Measurements from ENCODE around the gene NFKBIL1.
"Not testable (repeated sequence)": the region's sequence is repeated elsewhere in the genome, so short reads cannot be mapped to it uniquely, and the experiment has no call there.

NFKBIL1 gene

DNA sequence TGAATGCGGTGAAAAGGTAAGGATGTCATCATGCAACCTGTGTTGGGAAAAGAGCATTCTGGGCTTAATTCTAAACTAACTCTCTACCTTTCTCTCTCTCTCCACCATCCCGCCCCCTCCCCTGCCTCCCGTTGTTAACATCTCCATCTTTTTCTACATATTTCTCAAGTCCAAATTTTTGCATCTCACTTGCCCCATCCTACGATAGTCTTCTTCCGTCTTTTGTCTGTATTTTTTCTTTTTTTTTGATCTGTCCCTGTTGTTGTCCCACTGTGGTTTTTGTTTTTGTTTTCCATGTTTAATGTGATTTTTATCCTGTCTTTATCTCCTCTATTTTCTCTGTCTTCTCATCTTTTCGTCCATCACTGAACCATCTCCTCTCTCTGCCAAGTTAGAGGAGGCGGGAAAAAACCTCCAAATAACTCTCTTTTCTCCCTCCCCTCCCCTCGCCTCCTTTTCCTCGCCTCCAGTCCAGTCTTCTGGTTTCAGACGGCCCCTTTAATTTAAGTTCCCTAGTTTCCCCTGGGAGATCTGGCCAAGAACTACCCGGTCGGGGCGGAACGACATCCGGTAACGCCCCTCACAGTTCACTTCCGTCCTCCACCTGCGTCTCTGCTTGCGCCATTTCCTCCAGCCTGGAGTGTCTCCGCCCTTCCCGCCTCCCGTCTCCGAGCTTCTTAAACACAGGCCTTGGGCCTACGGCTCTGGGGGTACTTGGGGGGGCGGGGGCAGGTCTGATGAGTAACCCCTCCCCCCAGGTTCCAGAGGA lies at the start of gene NFKBIL1:
TSS of gene NFKBIL1 (plus strand) at position 651 of the 769 bp plus-strand sequence. CDS start at position 738, 87 bp downstream.
- H3K36me3 ChIP-seq (ENCODE audit: control insufficient read depth, insufficient read depth, low read length), result peaks cover 7% of the 10 kb centered on the region
- no peaks in the 10 kb centered on the region for H3K9me3 ChIP-seq (ENCODE audit: control insufficient read depth, insufficient read depth, low read length)
- peak within 1 kb of the TSS; percentile 12 for H3K9ac ChIP-seq (ENCODE audit: low read depth, low read length)
- H3K4me1 ChIP-seq (ENCODE audit: control insufficient read depth, insufficient read depth, low read length), result no peaks in the 10 kb centered on the region
- H3K4me3 ChIP-seq (ENCODE audit: low read depth, low read length), result peak within 1 kb of the TSS; percentile 76
- no peaks in the 10 kb centered on the region for H3K27me3 ChIP-seq (ENCODE audit: control insufficient read depth, insufficient read depth, low read length)

GRCh38 chr6:31498748-31499147 lies 48.7 kb upstream of the NFKBIL1 start:
- no peaks in the 10 kb centered on the region for H3K36me3 ChIP-seq (ENCODE audit: control insufficient read depth, insufficient read depth, low read length)
- no peaks in the 10 kb centered on the region for H3K9me3 ChIP-seq (ENCODE audit: control insufficient read depth, insufficient read depth, low read length)
- H3K4me1 ChIP-seq (ENCODE audit: control insufficient read depth, insufficient read depth, low read length), result no peaks in the 10 kb centered on the region
- H3K4me3 ChIP-seq (ENCODE audit: low read depth, low read length), result peak overlapping the region; percentile 72
- H3K27me3 ChIP-seq (ENCODE audit: control insufficient read depth, insufficient read depth, low read length), result peaks cover 37% of the 10 kb centered on the region
- H3K9ac ChIP-seq (ENCODE audit: low read depth, low read length), result peak overlapping the region; percentile 54

GRCh38 chr6:31499648-31500047 lies 47.8 kb upstream of the NFKBIL1 start:
- not testable (repeated sequence) for H3K4me3 ChIP-seq (ENCODE audit: low read depth, low read length); H3K36me3 ChIP-seq (ENCODE audit: control insufficient read depth, insufficient read depth, low read length); H3K9me3 ChIP-seq (ENCODE audit: control insufficient read depth, insufficient read depth, low read length); H3K9ac ChIP-seq (ENCODE audit: low read depth, low read length); H3K4me1 ChIP-seq (ENCODE audit: control insufficient read depth, insufficient read depth, low read length)
- peaks cover 37% of the 10 kb centered on the region for H3K27me3 ChIP-seq (ENCODE audit: control insufficient read depth, insufficient read depth, low read length)

DNA sequence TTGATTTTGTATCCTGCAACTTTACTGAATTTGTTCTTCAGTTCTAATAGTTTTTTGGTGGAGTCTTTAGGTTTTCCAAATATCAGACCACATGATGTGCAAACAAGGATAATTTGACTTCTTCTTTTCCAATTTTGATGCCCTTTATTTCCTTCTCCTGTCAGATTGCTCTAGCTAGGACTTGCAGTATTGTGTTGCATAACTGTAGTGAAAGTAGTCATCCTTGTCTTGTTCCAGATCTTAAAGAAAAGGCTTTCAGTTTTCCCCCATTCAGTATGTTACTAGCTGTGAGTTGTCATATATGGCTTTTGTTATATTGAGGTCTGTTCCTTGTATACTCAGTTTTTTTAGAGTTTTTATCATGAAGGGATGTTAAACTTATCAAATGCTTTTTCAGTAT lies 44.8 kb upstream of the NFKBIL1 start:
- H3K9ac ChIP-seq (ENCODE audit: low read depth, low read length), result no peak overlapping the region
- H3K36me3 ChIP-seq (ENCODE audit: control insufficient read depth, insufficient read depth, low read length), result peaks cover 12% of the 10 kb centered on the region
- H3K4me1 ChIP-seq (ENCODE audit: control insufficient read depth, insufficient read depth, low read length), result peaks cover 3% of the 10 kb centered on the region
- H3K4me3 ChIP-seq (ENCODE audit: low read depth, low read length), result no peak overlapping the region
- no peaks in the 10 kb centered on the region for H3K9me3 ChIP-seq (ENCODE audit: control insufficient read depth, insufficient read depth, low read length)
- peaks cover 12% of the 10 kb centered on the region for H3K27me3 ChIP-seq (ENCODE audit: control insufficient read depth, insufficient read depth, low read length)

GRCh38 chr6:31509036-31509435 lies 38.4 kb upstream of the NFKBIL1 start:
- not testable (repeated sequence) for H3K9ac ChIP-seq (ENCODE audit: low read depth, low read length); H3K9me3 ChIP-seq (ENCODE audit: control insufficient read depth, insufficient read depth, low read length); H3K4me3 ChIP-seq (ENCODE audit: low read depth, low read length); H3K4me1 ChIP-seq (ENCODE audit: control insufficient read depth, insufficient read depth, low read length); H3K27me3 ChIP-seq (ENCODE audit: control insufficient read depth, insufficient read depth, low read length)
- peaks cover 17% of the 10 kb centered on the region for H3K36me3 ChIP-seq (ENCODE audit: control insufficient read depth, insufficient read depth, low read length)

GRCh38 chr6:31510007-31510406 lies 37.4 kb upstream of the NFKBIL1 start:
- no peaks in the 10 kb centered on the region for H3K27me3 ChIP-seq (ENCODE audit: control insufficient read depth, insufficient read depth, low read length)
- no peaks in the 10 kb centered on the region for H3K9me3 ChIP-seq (ENCODE audit: control insufficient read depth, insufficient read depth, low read length)
- H3K4me3 ChIP-seq (ENCODE audit: low read depth, low read length), result no peak overlapping the region
- H3K36me3 ChIP-seq (ENCODE audit: control insufficient read depth, insufficient read depth, low read length), result peaks cover 17% of the 10 kb centered on the region
- H3K9ac ChIP-seq (ENCODE audit: low read depth, low read length), result no peak overlapping the region
- H3K4me1 ChIP-seq (ENCODE audit: control insufficient read depth, insufficient read depth, low read length), result peaks cover 2% of the 10 kb centered on the region

DNA sequence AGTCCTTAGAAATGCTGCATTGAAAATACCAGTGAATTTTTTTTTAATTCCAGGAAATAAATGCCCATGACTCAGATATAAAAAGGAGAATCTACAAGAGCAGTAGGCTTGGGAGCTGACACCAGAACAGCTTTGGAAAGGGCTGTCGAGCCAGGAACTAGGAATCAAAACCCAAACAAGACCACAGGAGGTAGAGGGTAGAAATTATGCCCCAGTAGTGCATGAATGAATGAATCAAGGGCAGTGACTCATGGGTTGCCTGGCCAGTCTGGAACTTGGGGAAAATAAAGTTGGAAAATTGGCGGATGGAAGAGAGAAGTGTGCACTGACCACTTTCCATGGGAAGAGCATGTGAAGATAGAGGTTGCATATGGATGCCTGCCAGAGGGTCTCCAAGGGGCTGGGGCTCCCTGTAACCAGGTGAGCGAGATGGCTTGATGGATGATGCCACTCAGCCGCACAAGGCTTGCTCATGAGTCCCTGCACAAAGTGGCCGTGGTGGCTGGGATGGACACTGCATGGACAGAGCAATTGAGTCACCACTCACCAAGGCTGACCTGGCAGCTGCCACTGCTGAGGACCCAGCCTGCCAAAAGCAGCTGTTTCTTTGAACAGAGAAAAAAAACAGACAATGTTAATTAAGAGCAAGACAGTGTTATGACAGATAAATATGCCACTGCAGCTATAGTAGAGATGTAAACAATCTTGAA lies 33.8 kb upstream of the NFKBIL1 start:
- Histone ChIP-seq H3K4me3 (ENCODE audit: low read depth, low read length) (no peak overlapping the region), H3K4me1 (ENCODE audit: control insufficient read depth, insufficient read depth, low read length) (no peaks in the 10 kb centered on the region), H3K27me3 (ENCODE audit: control insufficient read depth, insufficient read depth, low read length) (peaks cover 3% of the 10 kb centered on the region), H3K9me3 (ENCODE audit: control insufficient read depth, insufficient read depth, low read length) (no peaks in the 10 kb centered on the region), H3K9ac (ENCODE audit: low read depth, low read length) (no peak overlapping the region), H3K36me3 (ENCODE audit: control insufficient read depth, insufficient read depth, low read length) (peaks cover 5% of the 10 kb centered on the region)

- H3K9me3 ChIP-seq (ENCODE audit: control insufficient read depth, insufficient read depth, low read length), result no peaks in the 10 kb centered on the region
- no peaks in the 10 kb centered on the region for H3K36me3 ChIP-seq (ENCODE audit: control insufficient read depth, insufficient read depth, low read length)
- no peak overlapping the region for H3K9ac ChIP-seq (ENCODE audit: low read depth, low read length)
- no peaks in the 10 kb centered on the region for H3K27me3 ChIP-seq (ENCODE audit: control insufficient read depth, insufficient read depth, low read length)
- no peak overlapping the region for H3K4me3 ChIP-seq (ENCODE audit: low read depth, low read length)
- no peaks in the 10 kb centered on the region for H3K4me1 ChIP-seq (ENCODE audit: control insufficient read depth, insufficient read depth, low read length)
Observed at GRCh38 chr6:31521835-31522234, 25.6 kb upstream of the NFKBIL1 start.

GRCh38 chr6:31525553-31525931 lies 21.9 kb upstream of the NFKBIL1 start:
- Histone ChIP-seq H3K9me3 (ENCODE audit: control insufficient read depth, insufficient read depth, low read length) (no peaks in the 10 kb centered on the region), H3K4me1 (ENCODE audit: control insufficient read depth, insufficient read depth, low read length) (peaks cover 3% of the 10 kb centered on the region), H3K9ac (ENCODE audit: low read depth, low read length) (no peak overlapping the region), H3K27me3 (ENCODE audit: control insufficient read depth, insufficient read depth, low read length) (no peaks in the 10 kb centered on the region), H3K4me3 (ENCODE audit: low read depth, low read length) (no peak overlapping the region), H3K36me3 (ENCODE audit: control insufficient read depth, insufficient read depth, low read length) (peaks cover 7% of the 10 kb centered on the region)

GRCh38 chr6:31525932-31526591 lies 21.3 kb upstream of the NFKBIL1 start:
- no peak overlapping the region for H3K9ac ChIP-seq (ENCODE audit: low read depth, low read length)
- H3K4me1 ChIP-seq (ENCODE audit: control insufficient read depth, insufficient read depth, low read length), result peaks cover 3% of the 10 kb centered on the region
- peaks cover 12% of the 10 kb centered on the region for H3K36me3 ChIP-seq (ENCODE audit: control insufficient read depth, insufficient read depth, low read length)
- H3K9me3 ChIP-seq (ENCODE audit: control insufficient read depth, insufficient read depth, low read length), result no peaks in the 10 kb centered on the region
- H3K27me3 ChIP-seq (ENCODE audit: control insufficient read depth, insufficient read depth, low read length), result no peaks in the 10 kb centered on the region
- no peak overlapping the region for H3K4me3 ChIP-seq (ENCODE audit: low read depth, low read length)

DNA sequence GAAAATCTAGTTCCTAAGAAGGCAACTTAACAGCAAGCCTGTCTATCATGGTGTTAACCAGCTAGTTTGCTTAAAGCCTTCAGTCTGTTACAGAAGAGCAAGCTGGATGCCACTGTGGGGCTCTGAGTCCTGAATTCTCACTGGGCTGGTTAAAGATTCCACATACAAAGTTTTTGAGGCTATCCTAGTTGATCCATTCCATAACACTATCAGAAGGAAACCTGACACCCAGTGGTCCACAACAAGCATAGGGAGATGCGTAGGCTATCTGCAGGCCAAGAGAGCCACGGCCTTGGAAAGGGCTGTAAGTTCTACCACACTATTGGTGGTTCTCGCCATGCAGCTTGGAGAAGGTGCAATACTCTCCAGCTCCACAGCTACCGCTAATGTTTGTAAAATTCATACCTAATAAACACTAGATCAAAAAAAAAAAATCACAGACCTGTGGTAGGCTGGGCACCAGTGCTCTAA lies 19.1 kb upstream of the NFKBIL1 start:
- H3K36me3 ChIP-seq (ENCODE audit: control insufficient read depth, insufficient read depth, low read length), result peaks cover 21% of the 10 kb centered on the region
- peaks cover 3% of the 10 kb centered on the region for H3K4me1 ChIP-seq (ENCODE audit: control insufficient read depth, insufficient read depth, low read length)
- H3K4me3 ChIP-seq (ENCODE audit: low read depth, low read length), result no peak overlapping the region
- H3K27me3 ChIP-seq (ENCODE audit: control insufficient read depth, insufficient read depth, low read length), result no peaks in the 10 kb centered on the region
- H3K9me3 ChIP-seq (ENCODE audit: control insufficient read depth, insufficient read depth, low read length), result no peaks in the 10 kb centered on the region
- H3K9ac ChIP-seq (ENCODE audit: low read depth, low read length), result no peak overlapping the region
